ENCODE results near the gene TMEM187.
"Not testable (repeated sequence)": the region's sequence is repeated elsewhere in the genome, so short reads cannot be mapped to it uniquely, and the experiment has no call there.

The TMEM187 gene

DNA sequence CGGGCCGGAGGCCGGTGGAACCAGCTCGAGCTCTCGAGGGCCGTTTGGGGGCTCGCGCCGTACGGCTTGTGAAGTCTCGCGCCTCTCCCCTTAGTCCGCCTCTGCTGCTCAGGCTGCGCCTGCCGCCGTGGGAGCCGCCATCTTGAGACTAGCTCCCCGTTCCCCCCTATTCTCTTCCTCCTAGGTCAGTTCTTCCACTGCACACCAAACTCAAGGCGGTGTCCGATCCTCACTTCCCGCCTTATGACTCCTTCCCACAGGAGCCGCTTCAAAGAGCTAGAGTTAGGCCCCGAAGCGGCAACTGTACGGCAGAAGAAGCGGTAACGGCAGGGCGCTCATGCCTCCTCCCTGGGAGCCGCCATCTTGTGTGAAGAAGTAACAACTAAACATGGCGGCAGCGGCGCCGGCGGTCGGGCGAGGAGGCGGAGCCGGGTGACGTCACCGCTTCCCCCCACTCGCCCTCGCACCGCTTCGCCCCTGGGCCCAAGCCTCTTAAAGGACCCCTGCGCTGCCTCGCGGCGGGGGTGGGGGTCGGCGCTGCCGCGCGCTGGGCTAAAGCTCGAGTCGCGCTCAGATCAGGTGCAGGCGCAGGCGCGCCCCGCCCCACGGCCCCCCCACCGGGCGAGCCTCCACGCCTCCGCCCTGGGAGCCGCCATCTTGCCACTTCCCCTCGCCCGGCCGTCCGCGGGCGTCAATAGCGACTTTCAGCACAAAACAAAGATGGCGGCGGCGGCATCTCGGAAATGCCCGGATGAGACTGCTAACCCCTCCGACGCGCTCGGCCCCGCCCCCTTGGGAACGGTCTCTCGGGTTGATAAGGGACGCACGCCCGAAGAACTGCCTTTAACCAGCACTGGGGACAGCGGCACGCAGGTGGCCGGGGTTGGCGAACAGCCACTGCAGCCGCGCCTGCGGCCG is 845 bp upstream of the TMEM187 start, which contains the start of gene HCFC1:
Gene HCFC1 (minus strand): TSS at position 369 of the 918 bp plus-strand sequence. CDS start 978 bp downstream, outside the sequence.
- DNase-seq (ENCODE audit: low read depth): peak; percentile 80

DNA sequence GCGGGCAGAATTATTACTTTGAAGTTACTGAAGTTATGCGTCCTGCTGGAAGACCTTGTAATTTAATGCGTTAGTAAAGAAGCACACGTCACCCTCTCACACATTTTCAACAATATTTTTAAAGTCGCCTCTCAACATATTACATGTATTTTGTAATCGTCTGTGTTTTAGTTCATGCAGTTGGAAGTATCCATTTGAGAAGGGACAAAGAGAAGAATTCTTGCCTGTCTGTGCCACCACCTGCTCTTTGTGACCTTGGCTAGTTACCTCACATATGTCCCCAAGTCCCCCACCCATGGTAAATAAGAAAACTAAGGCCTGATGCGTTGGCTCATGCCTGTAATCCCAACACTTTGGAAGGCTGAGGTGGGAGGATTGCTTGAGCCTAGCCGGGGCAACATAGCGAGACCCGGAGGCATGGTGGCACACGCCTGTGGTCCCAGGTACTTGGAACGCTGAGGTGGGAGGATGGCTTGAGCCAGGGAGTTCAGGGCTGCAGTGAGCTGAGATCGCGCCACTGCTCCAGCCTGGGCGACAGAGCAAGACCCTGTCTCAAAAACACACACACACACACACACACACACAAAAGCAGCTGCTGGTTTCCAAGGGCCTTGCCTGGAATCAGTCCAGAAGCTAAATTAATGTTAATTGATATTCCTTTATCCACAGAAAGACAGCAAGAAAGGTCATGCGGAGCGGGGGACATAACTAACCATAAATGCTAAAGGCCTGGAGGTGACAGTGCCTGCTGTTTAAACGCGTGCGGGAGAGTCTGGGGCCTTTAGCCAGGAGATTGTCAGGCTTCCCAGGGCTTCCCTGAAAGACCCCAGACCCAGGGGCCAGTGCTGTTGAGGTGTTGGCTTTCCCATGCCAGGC is 811 bp downstream of the TMEM187 start:
- no peak for DNase-seq (ENCODE audit: low read depth)

DNA sequence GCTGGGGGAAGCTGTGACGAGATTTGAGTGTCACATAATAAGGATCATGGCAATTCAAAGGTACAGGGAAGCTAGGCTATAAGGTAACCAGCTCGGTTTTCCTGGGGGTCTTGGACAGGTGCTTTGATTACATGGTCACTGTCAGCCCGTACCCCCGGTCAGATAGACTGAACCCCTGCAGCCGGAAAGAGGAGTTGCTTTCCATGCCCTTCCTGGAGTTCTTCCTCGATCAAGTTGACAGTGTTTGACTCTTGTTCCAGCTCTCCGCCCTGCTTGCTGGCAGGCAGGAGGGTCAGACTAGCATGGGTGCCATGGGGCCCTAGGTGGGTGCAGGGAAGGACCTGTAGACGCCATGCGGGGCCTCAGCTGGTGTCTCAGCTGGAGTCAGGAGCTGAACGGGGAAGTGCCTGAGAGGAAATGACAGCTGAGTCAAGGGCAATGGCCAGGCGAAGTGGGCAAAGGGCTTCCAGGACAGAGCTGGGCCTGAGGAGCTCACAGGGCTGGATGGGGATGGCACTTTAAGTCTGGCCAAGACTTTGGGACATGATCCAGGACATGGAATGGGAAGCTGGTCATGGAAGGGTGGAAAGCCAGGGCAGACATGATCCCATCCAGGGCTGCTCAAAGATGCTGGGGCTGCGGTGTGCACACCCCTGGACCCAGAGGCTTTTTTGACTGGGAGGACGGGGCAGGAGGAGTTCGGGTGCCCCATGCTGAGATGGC is 1.6 kb downstream of the TMEM187 start:
- no peak for DNase-seq (ENCODE audit: low read depth)

- DNase-seq (ENCODE audit: low read depth): no peak
Measured at GRCh38 chrX:153974726-153975286, 2.3 kb downstream of the TMEM187 start.

- DNase-seq (ENCODE audit: low read depth): not testable (repeated sequence)
Measured at GRCh38 chrX:153980394-153980793, 7.8 kb downstream of the TMEM187 start.

- no peak for DNase-seq (ENCODE audit: low read depth)
Measured at GRCh38 chrX:153981231-153981630, 8.7 kb downstream of the TMEM187 start.

DNA sequence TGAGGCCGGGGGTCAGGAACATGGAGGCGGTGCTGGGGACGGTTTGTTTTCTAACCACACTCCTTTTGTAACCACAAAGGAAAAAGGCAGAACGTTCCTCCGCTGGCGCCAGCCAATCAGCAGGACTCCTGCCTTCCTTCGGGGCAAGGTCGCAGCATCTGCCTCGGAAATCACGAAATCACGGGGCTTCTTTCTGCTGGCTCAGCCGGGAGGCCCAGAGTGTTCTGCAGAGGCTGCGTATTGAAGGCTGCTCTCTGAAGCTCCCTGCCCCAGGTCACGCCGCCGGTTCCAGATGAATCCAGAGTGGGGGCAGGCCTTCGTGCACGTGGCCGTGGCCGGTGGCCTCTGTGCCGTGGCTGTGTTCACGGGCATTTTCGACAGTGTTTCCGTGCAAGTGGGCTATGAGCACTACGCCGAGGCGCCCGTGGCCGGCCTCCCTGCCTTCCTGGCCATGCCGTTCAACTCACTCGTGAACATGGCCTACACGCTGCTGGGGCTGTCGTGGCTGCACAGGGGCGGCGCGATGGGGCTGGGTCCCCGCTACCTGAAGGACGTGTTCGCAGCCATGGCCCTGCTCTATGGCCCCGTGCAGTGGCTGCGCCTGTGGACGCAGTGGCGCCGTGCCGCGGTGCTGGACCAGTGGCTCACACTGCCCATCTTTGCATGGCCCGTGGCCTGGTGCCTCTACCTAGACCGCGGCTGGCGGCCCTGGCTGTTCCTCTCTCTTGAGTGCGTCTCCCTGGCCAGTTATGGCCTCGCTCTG is 9.4 kb downstream of the TMEM187 start:
- DNase-seq (ENCODE audit: low read depth): no peak

- no peak for DNase-seq (ENCODE audit: low read depth)
Measured at GRCh38 chrX:153983321-153983801, 10.8 kb downstream of the TMEM187 start.

- no peak for DNase-seq (ENCODE audit: low read depth)
Measured at GRCh38 chrX:153984351-153985178, 12.0 kb downstream of the TMEM187 start.

DNA sequence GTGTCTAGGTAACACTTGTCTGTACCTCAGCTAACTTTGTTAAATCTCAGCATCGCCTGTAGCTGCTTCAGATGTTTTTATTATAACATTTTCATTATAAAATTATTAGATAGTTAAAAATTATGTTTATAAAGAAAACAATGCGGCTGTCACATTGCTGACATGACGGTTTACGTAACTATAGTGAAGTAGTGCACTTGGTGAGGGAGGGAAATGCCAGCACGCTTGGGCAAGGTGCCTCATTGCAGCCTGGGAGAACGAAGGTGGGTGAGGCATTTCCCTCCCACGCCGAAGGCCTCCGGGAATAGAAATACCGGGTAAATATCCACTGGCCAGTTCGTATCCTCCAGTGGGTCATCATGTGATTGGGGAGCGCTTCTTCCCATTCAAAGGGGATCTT is 15.9 kb downstream of the TMEM187 start:
- no peak for DNase-seq (ENCODE audit: low read depth)

DNA sequence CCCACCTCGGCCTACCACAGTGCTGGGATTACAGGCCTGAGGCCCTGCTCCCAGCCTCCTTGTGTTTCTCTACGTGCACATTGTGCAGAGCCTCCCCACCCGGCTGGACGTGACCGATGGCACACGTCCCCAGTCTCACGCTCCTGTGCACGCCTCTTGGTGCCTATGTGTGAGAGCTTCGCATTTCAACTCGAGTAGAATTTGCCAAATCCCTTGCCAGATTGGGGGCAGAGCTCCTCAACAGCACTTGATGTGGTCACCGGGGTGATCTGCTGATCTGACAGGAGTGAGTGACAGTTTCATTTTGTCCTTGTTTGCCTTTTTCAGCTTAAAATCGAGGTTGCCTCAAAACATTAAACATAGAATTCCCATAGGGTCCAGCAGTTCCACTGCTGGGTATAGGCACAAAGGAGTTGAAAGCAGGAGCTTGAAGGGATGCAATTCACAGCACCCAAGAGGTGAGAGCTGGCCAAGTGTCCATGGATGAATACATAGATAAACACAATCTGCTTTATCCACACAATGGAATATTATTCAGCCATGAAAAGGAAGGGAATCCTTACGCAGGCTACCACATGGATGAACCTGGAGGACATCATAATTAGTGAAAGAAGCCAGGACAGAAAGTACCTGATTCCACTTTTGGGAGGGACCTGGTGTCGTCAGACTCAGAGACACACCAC is 17.6 kb downstream of the TMEM187 start:
- DNase-seq (ENCODE audit: low read depth): no peak

DNA sequence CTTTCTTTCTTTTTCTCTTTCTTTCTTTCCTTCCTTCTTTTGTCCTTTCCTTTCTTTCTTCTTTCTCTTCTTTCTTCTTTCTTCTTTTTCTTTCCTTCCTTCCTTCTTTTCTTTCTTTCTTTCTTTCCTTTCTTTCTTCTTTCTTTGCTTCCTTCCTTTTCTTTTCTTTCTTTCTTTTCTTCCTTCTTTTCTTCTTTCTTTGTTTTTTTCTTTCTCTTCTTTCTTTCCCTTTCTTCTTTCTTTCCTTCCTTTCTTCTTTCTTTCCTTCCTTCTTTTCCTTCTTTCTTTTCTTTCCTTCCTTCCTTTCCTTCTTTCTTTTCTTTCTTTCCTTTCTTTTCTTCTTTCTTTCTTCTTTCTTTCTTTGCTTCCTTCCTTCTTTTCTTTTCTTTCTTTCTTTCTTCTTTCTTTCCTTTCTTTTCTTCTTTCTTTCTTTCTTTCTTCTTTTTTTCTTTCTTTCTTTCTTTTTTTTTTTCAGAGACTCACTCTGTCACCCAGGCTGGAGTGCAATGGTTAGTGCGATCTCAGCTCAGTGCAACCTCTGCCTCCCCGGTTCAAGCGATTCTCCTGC is 18.5 kb downstream of the TMEM187 start:
- DNase-seq (ENCODE audit: low read depth): no peak

DNA sequence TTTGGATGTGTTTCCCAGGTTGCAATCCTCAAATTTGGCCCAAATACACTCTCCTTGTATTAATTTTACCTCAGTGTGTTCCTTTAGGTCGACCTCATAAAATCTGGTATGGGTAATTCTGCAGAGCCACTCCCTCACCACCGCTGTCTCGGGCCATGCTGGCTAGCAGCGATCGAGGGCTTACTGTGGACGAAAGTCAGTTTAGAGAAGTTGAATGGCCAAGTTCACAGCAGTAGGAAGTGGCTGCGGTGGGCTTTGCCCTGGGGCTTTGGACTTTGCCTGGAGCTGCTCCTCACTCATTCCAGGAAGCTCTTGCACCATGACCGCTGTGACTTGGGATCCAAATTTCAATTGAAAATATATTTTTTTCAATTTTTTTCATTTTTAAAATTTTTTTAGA is 19.6 kb downstream of the TMEM187 start:
- DNase-seq (ENCODE audit: low read depth): no peak

DNA sequence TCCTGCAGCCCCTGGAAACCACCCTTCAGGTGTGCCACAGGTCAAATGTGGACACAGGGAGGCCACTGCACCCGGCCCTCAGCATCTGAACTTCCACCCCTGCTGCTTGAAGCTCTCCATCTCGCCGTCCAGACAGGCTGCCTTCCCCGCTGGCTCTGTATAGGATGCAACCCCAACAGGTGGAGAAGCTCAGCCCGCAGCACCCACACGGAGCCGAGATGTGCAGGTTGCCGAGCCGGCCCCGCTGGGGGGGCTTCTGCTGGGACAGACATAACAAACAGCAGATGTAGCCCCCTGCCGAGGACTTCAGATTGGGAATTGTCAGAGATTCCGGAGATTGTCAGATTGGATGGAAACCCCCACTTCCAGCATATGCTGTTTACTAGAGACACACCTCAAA is 20.5 kb downstream of the TMEM187 start:
- no peak for DNase-seq (ENCODE audit: low read depth)

GRCh38 chrX:153993978-153994377 is 21.4 kb downstream of the TMEM187 start:
- no peak for DNase-seq (ENCODE audit: low read depth)

- DNase-seq (ENCODE audit: low read depth): not testable (repeated sequence)
Measured at GRCh38 chrX:153994398-153994797, 21.8 kb downstream of the TMEM187 start.

GRCh38 chrX:153995504-153995903 is 22.9 kb downstream of the TMEM187 start:
- DNase-seq (ENCODE audit: low read depth): no peak

- DNase-seq (ENCODE audit: low read depth): no peak
Measured at GRCh38 chrX:153999359-154000037, 26.9 kb downstream of the TMEM187 start.

All from activated T-cell treated with anti-CD3 and anti-CD28 coated beads for 1 hour (primary cell).